Gastroesophageal sphincter (tissue), 3 donors: ENCODE results near the gene TSHZ2.

Experiments used
- EP300 ChIP-seq: sonication (generic); formaldehyde crosslinking; IDR thresholded peaks from one replicate; pipeline ENCODE4 v1.6.1; 2017; ENCODE audit warnings: antibody characterized with exemption, mild to moderate bottlenecking
- POLR2A ChIP-seq, 2 donors: fragments of 450-650 bp; IDR thresholded peaks; one replicate each; pipeline ENCODE4 v1.6.1; 2017; ENCODE audit warnings: antibody characterized with exemption in 2 of 2, mild to moderate bottlenecking in 2 of 2, moderate library complexity in 1 of 2
- POLR2AphosphoS5 ChIP-seq: sonication (generic); formaldehyde crosslinking; IDR thresholded peaks from one replicate; pipeline ENCODE4 v1.6.1; 2017; ENCODE audit warnings: antibody characterized with exemption
- TF ChIP-seq, protein P1 (sequence below), 4 experiments: fragments of 200-600 bp in 2 of 4; fragments of 450-650 bp in 2 of 4; sonication (generic) in 1 of 4; IDR thresholded peaks; one replicate each; pipeline ENCODE4 v1.5.1; 2017 to 2019; ENCODE audit warnings: antibody characterized with exemption in 4 of 4, mild to moderate bottlenecking in 2 of 4, moderate library complexity in 2 of 4

DNA sequence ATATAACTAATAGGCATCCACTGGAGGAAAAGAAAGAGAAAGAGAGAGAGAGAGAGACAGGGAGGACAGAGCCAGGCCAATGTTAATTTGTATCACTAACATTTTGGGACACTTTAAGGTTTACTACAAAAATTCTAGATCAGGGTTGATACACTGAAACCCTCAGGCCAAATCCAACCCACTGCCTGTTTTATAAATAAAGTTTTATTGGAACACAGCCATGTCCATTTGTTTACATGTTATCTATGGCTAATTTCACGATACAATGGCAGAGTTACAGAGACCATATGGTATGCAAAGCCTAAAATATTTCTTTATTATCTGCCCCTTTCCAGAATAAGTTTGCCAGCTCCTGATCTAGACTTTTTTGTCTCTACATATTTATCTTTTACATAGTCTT is 357.6 kb downstream of the TSHZ2 start:
- TF ChIP-seq, protein P1, sequence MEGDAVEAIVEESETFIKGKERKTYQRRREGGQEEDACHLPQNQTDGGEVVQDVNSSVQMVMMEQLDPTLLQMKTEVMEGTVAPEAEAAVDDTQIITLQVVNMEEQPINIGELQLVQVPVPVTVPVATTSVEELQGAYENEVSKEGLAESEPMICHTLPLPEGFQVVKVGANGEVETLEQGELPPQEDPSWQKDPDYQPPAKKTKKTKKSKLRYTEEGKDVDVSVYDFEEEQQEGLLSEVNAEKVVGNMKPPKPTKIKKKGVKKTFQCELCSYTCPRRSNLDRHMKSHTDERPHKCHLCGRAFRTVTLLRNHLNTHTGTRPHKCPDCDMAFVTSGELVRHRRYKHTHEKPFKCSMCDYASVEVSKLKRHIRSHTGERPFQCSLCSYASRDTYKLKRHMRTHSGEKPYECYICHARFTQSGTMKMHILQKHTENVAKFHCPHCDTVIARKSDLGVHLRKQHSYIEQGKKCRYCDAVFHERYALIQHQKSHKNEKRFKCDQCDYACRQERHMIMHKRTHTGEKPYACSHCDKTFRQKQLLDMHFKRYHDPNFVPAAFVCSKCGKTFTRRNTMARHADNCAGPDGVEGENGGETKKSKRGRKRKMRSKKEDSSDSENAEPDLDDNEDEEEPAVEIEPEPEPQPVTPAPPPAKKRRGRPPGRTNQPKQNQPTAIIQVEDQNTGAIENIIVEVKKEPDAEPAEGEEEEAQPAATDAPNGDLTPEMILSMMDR (IDR thresholded peaks at IDR 0.05) = no peak
- no peak for TF ChIP-seq POLR2AphosphoS5
- no peak for TF ChIP-seq POLR2A (IDR thresholded peaks at IDR 0.05)
- no peak for TF ChIP-seq EP300
